Measurements from ENCODE around the gene NPHP3. TPM values are rescaled to one million over a fixed set of nuclear protein-coding genes. Genes with fewer than 3 reads are reported as not detected.
A peak's percentile ranks its signal among the peaks of the same experiment; 100 is the strongest.

The NPHP3 gene
- total RNA-seq, 1 experiment from 2014 or later = 26.5 TPM

GRCh38 chr3:132738314-132738713 is 16.1 kb upstream of the NPHP3 start:
- Histone ChIP-seq H4K20me1 (ENCODE audit: insufficient read depth) (no peaks in the 10 kb centered on the region), H3K79me2 (ENCODE audit: low read depth) (no peaks in the 10 kb centered on the region), H3K4me2 (no peak overlapping the region), H3K9me2 (ENCODE audit: insufficient read depth) (no peaks in the 10 kb centered on the region), H3K27ac (no peak overlapping the region), H2AFZ (no peak overlapping the region), H3K9me3 (ENCODE audit: insufficient read depth, low read depth) (no peaks in the 10 kb centered on the region), H3F3A (ENCODE audit: insufficient read depth, low read depth) (no peaks in the 10 kb centered on the region), H3K27me3 (ENCODE audit: insufficient read depth, low read depth) (peaks cover 7% of the 10 kb centered on the region; the same call in 1 of the 2 replicates), H3K4me3 (no peak overlapping the region), H3K36me3 (ENCODE audit: low read depth) (no peaks in the 10 kb centered on the region), H3K4me1 (replicated peaks; ENCODE audit: insufficient read depth) (no peaks in the 10 kb centered on the region)
- intact Hi-C loops (cut with micrococcal nuclease; ENCODE audit: unreplicated experiment) = loop anchor here (10.0 kb wide), 1 partner anchor 1186 kb away; no protein-coding TSS in a partner anchor
- ChIA-PET CTCF (no interaction called here), POLR2A (ENCODE audit: unreplicated experiment) (no interaction called here)
- TF ChIP-seq EZH2 (IDR thresholded peaks at IDR 0.05; ENCODE audit: low read depth) = no peak
- no TSS peak for BruUV-seq (replicated peaks)
- no peak for DNase-seq

DNA sequence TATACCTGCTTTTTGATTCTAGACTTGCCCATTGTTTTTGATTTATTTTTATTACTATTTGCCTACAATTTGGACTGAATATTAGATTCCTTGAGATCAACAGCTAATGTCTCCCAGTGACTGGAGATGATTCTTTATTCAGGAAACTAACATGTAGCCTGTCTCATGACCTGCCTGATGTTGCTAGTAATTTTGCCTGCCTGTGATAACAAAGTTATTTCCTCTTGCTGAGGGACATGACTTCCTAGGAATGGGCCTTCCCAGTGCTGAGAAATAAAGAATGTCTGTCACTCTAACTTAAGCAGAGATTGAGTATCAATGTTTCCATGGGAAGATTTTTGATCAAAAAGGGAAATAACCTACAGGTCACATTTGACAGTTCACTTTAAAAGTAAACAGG is 13.4 kb upstream of the NPHP3 start:
- Histone ChIP-seq H2AFZ (no peak overlapping the region), H3K4me2 (no peak overlapping the region), H3K79me2 (ENCODE audit: low read depth) (no peaks in the 10 kb centered on the region), H3K36me3 (ENCODE audit: low read depth) (no peaks in the 10 kb centered on the region), H3F3A (ENCODE audit: insufficient read depth, low read depth) (no peaks in the 10 kb centered on the region), H3K4me1 (replicated peaks; ENCODE audit: insufficient read depth) (no peaks in the 10 kb centered on the region), H3K9me3 (ENCODE audit: insufficient read depth, low read depth) (no peaks in the 10 kb centered on the region), H4K20me1 (ENCODE audit: insufficient read depth) (no peaks in the 10 kb centered on the region), H3K4me3 (no peak overlapping the region), H3K27ac (no peak overlapping the region), H3K27me3 (ENCODE audit: insufficient read depth, low read depth) (peaks cover 7% of the 10 kb centered on the region; the same call in 1 of the 2 replicates), H3K9me2 (ENCODE audit: insufficient read depth) (no peaks in the 10 kb centered on the region)
- POLR2A ChIA-PET (ENCODE audit: unreplicated experiment) = no interaction called here
- intact Hi-C loops (cut with micrococcal nuclease; ENCODE audit: unreplicated experiment) = loop anchor here (2.0 to 10.0 kb wide), 2 partner anchors 647 to 1189 kb away; no protein-coding TSS in a partner anchor
- CTCF ChIA-PET = no interaction called here
- DNase-seq = no peak
- BruUV-seq (replicated peaks) = no TSS peak
- TF ChIP-seq EZH2 (IDR thresholded peaks at IDR 0.05; ENCODE audit: low read depth) (no peak), CTCF (conservative IDR thresholded peaks at IDR 0.05) (no peak)

DNA sequence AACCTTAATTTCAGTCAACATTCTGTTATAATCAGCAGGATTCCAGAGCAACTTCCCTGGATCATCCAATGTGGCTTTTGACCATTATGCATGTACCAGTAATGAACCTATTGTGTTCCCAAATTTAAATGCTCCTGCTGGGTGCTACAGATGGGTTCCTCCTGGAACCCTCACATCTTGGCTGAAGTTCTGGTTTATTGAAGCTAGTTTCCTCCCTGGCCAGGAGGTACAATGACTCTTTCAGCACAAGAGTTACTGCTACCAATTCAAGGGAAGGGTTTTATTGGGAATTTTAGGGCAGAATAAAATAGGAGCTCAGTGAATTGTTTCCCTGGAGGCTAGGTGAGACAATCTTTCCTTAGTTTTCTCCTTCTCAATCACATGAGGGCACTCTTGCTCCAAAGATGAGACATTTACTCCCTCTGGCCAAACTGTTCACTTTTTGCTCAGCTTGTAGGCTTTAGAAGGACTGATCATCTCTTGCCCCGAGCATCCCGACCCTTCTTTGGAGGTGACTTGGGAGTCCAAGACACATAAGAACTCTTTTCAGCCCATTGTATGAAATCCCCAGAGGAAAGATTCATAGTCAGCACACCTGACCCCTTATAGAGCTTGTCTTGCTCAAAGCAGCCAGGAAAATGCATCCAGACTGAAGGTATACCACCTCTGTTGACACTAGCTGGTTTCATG is 8.8 kb upstream of the NPHP3 start:
- BruUV-seq (replicated peaks) = no TSS peak
- H3K4me1 ChIP-seq (replicated peaks; ENCODE audit: insufficient read depth) = no peaks in the 10 kb centered on the region
- DNase-seq = peak in 1 of 2 experiments; percentile 25
- H3K4me2 ChIP-seq = no peak overlapping the region
- no peaks in the 10 kb centered on the region for H3F3A ChIP-seq (ENCODE audit: insufficient read depth, low read depth)
- no peaks in the 10 kb centered on the region for H3K36me3 ChIP-seq (ENCODE audit: low read depth)
- no peak overlapping the region for H3K27ac ChIP-seq
- no peaks in the 10 kb centered on the region for H3K9me3 ChIP-seq (ENCODE audit: insufficient read depth, low read depth)
- no peaks in the 10 kb centered on the region for H3K27me3 ChIP-seq (ENCODE audit: insufficient read depth, low read depth)
- POLR2A ChIA-PET (ENCODE audit: unreplicated experiment) = no interaction called here
- intact Hi-C loops (cut with micrococcal nuclease; ENCODE audit: unreplicated experiment) = loop anchor here (5.0 to 10.0 kb wide), 2 partner anchors 311 to 1194 kb away; no protein-coding TSS in a partner anchor
- TF ChIP-seq CTCF (conservative IDR thresholded peaks at IDR 0.05) = peak; percentile 51; the same call in 1 of the 2 replicates
- TF ChIP-seq EZH2 (IDR thresholded peaks at IDR 0.05; ENCODE audit: low read depth) = no peak
- CTCF ChIA-PET = interaction anchor here (0.5 to 1.0 kb wide), 6 partner anchors 156 to 1746 kb away, joined by 3 to 12 read pairs (median 4); no protein-coding TSS in a partner anchor
- H3K4me3 ChIP-seq = no peak overlapping the region
- no peaks in the 10 kb centered on the region for H4K20me1 ChIP-seq (ENCODE audit: insufficient read depth)
- no peaks in the 10 kb centered on the region for H3K9me2 ChIP-seq (ENCODE audit: insufficient read depth)
- no peak overlapping the region for H2AFZ ChIP-seq
- no peaks in the 10 kb centered on the region for H3K79me2 ChIP-seq (ENCODE audit: low read depth)
